HG03571 (cell line): ENCODE measurements around the gene TUBB.
"Not testable (repeated sequence)": the region's sequence is repeated elsewhere in the genome, so short reads cannot be mapped to it uniquely, and the experiment has no call there.

Experiments used
- ATAC-seq: cut with Tn5 transposase; IDR thresholded peaks from one replicate; pipeline ENCODE4 v1.9.1; 2021; ENCODE audit not compliant: unreplicated experiment

TUBB gene

DNA sequence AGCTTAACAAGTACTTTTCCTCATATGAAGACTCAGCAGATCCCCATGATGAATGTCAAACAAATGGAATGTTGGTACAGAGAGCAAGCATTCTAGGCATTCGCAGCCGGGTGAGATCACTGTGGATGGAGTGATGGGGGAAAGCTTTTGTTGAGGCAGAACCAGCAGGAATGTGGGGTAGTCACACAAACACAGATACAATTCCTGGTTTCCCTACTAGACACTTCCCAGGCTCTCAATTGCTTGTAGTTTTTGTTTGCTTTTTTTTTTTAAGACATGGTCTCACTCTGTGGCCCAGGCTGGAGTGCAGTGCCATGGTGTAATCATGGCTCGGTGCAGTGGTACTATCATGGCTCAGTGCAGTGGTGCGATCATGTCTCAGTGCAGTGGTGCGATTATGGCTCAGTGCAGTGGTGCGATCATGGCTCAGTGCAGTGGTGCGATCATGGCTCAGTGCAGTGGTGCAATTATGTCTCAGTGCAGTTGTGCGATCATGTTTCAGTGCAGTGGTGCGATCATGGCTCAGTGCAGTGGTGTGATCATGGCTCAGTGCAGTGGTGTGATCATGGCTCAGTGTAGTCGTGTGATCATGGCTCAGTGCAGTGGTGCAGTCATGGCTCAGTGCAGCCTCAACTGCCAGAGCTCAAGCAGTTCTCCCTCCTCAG, 39.6 kb downstream of the TUBB start:
- no peak for ATAC-seq

DNA sequence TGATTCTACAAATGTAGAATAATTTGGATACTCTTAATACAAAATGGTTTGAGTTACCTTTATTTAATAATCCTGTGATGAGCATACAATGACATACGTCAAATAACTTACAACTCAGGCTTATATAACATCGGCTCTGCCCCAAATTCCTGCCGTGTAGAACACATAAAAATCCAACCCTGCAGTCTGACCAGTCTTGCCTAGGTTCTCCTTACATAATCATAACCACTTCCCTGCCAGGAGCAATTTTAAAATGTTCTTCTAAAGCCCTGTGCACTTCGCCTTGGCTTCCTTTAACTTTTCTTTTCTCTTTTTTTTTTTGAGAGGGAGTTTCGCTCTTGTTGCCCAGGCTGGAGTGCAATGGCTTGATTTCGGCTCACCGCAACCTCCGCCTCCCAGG, 40.4 kb downstream of the TUBB start:
- no peak for ATAC-seq

DNA sequence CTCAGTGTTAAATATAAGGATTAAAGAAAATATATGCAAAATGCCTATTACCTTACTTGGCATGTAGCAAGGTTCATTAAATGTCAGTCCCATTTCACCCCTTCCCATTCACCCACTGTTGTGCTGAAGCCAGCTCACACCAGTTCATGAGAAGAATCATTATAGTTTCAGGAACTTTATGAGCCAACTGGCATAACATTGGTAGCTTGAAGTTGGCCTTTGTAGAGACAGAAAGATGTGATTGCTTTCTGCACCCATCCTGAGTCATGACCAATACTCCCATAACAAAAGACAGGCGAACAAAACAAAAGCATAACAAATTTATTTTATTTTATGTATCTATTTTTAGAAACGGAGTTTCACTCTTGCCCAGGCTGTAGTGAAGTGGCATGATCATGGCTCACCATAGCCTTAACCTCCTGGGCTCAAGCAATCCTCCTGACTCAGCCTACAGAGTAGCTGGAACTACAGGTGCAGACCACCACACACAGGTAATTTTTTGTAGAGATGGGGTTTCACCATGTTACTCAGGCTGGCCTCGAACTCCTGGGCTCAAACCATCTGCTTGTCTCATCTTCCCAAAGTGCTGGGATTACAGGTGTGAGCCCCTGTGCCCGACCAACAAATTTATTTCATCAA, 41.8 kb downstream of the TUBB start:
- ATAC-seq: no peak

DNA sequence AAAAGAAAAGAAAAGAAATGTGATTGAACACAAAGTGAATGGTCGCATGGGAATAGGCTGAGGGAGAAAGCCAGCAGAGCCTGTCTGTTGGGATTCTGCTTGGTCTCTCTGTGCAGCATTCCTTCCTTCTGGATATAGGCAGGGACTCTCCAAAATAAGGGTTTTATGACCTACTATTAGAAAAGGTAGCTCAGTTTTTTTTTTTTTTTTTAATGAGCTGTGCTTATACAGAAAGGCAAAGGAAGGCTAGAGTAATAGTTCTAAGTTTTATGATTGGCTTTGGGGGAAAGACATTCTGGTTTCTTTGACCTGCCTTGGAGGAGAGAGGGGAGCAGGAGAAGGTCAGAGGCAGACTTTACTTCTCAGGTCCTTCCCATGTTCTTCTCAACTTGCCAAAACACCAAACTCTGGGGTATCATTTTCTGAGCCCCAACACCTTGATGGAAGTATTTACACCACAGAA, 43.0 kb downstream of the TUBB start:
- ATAC-seq: peak; percentile 8

DNA sequence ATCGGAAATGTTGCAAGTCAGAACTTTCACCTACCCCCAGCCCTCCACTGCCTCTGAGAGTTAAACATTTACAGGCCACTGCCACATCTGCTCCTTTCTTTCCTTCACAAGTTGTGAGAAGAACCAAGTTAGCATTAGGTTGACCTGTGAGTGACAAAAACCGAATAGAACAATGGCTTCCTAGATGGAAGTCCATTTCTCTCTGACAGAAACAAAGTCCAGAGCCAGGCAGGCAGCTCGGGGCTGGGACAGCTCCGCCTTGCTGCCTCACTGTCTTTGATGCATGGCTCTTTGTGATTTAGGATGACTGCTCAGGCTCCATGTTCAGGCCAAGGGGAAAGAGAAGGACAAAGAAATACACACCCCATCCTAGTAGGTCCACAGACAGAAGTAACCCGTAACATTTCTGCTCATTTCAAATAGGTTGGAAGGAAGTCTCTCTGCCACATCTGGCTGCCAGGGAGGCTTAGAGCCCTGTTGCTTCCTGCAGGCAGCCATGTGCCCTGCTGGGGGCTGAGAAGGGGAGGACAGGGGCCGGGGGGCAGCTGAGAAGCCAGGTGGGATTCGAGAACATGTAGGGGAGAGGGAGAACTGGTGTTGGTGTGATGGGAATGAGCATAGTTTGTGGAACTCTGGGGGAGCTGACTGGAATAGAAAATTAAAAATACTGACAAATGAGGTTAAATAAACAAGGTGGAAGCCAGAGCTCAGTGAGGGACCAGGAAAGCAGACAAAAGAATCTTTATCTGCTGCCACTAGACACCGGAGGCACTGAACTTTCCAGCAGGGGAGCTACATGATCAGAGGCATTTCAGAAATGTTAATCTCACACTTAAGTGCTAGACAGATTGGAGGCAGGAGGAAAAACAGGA, 43.7 kb downstream of the TUBB start:
- peak; percentile 36 for ATAC-seq

DNA sequence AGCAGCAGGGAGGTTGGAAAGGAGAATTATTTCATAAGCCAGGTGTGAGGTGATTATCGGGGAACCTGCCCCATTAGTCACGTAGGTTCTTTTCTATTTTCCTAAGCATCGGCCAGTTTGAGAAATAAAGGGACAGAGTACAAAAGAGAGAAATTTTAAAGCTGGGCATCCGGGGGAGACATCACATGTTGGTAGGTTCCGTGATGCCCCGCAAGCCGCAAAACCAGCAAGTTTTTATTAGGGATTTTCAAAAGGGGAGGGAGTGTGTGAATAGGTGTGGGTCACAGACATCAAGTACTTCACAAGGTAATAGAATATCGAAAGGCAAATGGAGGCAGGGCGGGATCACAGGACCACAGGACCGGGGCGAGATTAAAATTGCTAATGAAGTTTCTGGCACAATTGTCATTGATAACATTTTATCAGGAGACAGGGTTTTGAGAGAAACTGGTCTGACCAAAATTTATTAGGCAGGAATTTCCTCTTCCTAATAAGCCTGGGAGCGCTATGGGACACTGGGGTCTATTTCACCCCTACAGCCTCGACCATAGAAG, 44.4 kb downstream of the TUBB start:
- not testable (repeated sequence) for ATAC-seq

DNA sequence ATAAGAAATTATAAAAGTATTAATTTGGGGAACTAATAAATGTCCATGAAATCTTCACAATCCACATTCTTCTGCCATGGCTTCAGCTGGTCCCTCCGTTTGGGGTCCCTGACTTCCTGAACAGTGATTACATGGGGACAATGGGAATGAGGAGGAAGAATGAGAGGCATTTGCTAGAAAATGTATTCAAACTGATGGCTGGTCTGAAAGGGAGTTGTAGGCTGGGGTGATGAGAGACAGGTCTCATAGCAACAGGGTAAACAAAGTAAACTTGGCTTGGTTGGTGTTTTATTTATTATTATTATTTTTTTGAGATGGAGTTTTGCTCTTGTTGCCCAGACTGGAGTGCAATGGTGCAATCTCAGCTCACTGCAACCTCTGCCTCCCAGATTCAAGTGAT, 45.3 kb downstream of the TUBB start:
- not testable (repeated sequence) for ATAC-seq

DNA sequence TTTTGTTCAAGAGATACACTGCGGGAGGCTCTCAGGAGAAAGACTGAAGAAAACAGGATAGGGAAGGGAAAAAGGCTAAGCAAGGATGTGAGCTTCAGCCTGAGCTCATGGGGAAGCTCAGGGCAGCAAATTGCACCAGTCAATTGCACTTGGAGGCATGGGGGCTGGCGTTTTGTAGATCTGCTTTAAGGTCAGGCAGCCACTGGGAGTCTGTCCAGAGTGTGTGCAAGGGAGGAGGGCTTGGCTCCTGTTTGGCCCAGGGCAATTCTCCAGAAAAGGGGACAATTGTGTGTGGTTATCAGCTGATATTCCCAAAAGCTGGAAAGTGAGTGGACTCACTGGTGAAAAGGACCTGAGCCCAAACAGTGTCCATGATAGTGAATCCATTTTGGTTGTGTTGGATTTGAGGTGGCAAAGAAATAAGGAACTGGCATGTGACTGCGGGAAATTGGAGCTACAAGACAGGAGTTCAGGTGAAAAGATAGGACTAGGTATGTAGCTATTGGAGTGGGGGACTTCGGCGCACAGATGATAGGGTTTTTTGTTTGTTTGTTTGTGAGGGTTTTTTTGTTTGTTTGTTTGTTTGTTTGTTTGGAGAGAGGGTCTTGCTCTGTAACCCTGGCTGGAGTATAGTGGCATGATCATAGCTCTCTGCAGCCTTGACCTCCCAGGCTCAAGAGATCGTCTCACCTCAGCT, 46.5 kb downstream of the TUBB start:
- no peak for ATAC-seq

DNA sequence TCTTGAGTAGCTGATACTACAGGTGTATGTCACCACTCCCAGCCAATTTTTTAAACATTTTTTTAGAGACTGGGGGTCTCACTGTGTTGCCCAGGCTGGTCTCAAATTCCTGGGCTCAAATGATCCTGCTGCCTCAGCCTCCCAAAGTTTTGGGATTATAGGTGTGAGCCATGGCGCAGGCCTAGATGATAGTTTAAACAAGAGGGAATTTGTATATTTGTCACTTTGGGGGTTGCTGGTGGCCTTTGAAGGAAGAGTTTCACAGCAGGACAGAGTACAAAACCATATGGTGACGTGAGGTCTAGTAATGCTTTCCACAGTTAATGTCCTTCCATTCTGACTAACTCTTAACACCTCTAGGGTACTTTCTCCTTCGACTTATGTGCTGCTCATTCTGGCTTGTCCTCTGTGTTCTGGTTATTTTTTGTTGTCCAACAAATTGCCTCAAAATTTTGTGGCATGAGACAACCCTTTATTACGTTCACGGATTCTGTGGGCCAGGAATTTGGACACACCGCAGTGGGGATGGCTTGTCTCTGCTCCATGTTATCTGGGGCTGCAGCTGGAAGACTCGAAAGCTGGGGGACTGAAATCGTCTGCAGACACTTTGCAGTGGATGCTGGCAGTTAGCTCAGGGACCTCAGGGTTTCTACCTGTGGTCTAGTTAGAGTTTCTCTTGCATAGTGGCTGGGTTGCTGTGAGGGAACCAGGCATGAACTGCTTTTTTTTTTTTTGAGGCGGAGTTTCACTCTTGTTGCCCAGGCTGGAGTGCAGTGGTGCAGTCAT, 47.2 kb downstream of the TUBB start:
- ATAC-seq: peak; percentile 53

DNA sequence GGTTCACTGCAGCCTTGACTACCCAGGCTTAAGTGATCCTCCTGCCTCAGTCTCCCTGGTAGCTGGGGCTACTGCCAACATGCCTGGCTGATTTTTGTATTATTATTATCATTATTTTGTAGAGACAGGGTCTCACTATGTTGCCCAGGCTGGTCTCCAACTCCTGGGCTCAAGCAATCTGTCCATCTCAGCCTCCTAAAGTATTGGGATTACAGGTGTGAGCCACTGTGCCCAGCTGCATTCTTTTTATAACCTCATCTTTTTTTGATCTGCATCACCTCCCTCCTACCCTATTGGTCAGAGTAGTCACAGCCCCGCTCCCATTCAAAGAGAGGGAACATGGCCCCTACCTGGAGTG, 47.8 kb downstream of the TUBB start:
- no peak for ATAC-seq

DNA sequence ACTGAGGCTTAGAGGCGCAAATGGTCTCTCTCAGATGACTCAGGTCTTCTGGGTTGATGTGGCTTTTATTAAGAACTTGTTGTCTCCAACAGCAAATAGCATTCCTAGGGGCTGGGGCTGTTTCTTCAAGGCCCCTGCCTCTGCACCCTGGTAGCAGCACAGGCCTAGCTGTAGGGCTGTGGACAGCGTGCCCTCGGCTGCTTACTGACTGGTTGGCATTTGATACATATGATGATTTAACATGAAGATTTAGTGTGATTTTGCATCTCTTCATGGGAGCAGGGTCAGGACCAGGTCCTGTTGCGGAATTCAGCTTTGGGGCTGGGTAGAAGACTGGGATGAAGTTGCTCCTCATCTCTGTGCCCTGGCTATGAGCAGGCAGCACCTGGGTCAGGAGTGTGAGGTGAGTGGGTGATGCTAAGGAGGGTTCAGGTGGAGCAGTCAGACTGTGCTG, 48.5 kb downstream of the TUBB start:
- no peak for ATAC-seq

DNA sequence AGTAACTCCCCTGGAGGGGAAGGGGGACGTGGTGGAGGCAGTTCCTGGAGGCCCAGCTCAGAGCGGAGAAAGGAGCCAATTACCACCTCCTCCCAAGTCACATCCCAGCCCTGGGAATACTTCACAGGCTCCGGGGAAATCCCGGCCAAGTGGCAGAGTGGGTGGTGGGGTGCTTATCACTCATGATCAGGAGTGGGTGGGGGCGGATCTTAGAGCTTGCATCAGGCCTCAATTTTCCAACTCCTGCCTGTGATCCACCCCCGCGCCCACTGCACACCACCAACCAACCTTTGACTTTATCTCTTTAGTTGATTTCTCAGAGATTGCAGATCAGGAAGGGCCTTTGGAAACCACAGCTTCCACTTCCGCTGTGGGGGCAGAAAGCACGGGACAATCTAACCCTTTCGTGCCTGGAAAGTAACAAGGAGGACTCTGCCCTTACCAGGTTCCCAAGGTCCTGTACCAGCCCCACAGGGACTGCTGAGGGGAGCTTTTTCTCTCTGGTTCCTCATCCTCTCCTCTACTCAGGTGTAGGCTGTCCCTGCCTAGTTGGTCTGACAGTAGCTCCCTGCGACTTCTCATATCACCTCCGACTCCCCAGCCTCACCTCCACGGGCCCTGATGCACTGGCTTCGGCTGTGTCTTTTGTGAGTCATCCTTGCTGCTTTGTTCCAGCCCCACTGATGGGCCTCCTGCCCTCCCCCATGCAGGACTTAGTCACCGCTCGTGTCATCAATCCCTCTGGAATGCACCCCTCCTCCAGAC, 49.1 kb downstream of the TUBB start:
- no peak for ATAC-seq

DNA sequence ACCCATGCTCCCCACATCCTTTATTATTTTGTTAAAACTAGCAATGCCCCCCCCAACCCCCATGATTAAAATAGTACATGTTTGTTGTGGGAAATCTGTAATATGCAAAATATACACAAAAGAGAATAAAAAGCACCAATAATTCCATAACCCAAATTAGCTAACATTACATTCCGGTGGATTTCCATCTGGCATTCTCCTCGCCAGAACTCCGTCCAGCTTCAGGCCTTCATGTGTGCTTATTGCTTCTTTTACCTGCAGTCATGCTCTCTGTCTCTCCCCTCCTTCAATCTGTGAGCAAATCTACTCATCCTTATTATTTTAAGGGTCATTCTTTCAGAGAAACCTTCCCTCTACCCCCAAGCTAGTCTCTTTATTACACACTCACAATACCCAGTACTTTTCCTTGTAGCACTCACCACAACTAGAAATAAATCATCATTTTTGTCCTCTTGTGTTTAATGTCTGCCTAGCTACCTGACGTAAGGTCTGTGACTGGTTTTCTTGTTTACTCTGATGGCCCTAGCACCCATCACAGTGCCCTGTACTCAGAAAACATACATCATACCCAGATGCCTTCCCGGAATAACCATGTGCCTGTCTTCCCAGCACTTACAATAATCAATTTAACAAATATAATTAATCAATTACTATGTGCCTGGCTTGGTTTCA, 49.8 kb downstream of the TUBB start:
- no peak for ATAC-seq

DNA sequence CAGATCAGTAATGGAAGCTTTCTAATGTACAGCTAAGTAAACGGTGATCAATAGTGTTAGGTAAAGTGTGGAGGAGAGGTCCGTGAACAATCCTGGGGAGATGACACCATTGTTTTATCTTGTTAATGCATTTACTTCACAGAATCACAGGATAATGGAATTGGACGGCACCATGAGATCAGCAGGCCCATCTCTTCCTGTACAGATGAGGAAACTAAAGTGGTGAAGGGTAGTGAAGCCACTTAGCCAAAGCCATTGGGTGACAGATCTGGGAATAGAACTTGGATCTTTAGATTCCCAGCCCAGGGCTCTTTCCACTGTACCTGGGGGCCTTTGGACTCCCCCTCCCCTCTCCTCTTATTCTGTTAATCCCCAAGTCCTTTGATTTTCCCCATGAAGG, 50.4 kb downstream of the TUBB start:
- ATAC-seq: no peak

DNA sequence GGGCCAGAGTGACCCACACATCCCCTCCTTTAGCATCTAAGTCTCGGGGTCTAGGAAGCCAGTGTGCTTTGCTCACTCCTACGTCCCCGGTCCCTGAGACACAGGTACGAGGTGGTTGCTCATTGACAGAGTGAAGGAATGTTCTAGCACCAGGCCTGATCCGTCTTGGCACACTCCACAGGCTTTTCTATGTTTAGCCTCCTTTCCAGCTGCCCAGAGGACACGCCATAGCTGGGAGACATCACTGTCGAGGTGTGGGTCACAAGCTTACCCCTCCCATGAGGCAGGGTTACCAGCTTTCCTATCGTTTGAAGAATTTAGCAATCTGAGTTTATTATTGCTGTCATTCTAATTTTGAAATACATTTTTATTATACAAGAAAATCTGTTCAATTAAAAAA, 54.5 kb downstream of the TUBB start:
- ATAC-seq: no peak
